ENCODE measurements around the gene LMAN1.

DNA sequence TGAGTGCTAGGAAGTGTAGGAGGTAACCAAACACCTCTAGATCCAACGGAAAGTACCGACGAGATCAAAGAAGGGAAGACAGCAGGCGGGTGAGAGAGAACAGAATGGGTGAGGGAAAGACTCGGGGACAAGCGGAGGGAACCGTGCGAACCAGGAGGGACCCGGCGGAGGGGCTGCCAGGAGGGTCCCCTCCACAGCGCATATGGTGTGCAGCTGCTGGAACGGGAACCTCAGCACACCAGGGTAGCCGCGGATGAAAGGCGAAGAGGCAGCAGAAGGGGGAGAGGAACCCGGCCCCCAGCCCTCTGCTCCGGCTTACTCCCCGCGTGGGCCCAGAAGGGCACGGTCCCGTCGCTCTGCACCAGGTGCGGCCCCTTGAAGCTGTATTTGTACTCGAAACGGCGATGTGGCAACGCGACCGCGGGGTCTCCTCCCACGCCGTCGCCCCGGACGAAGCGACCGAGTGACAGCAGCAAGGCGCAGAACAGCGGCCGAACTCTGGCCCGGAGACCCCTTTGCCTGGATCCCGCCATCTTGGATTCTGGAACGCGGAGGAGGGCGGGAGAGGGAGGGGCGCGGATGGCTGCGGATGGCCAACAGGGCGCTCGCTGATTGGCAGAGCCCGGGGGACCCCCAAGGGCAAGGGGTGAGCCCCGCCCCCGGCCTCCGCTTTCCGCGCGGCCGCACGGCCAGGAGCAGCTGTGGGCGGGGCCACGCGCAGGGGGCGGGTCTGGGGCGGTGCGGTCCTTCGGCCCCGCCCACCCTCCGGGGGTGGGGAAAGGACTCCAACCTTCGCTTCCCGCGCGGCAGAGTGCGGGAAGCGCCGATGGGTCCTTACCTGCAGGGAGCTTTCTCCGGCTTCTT lies at the start of gene LMAN1:
- peak; percentile 89 for TF ChIP-seq POLR2AphosphoS5 (IDR thresholded peaks at IDR 0.05; ENCODE audit: low read depth, low read length)
- TF ChIP-seq, protein P1, sequence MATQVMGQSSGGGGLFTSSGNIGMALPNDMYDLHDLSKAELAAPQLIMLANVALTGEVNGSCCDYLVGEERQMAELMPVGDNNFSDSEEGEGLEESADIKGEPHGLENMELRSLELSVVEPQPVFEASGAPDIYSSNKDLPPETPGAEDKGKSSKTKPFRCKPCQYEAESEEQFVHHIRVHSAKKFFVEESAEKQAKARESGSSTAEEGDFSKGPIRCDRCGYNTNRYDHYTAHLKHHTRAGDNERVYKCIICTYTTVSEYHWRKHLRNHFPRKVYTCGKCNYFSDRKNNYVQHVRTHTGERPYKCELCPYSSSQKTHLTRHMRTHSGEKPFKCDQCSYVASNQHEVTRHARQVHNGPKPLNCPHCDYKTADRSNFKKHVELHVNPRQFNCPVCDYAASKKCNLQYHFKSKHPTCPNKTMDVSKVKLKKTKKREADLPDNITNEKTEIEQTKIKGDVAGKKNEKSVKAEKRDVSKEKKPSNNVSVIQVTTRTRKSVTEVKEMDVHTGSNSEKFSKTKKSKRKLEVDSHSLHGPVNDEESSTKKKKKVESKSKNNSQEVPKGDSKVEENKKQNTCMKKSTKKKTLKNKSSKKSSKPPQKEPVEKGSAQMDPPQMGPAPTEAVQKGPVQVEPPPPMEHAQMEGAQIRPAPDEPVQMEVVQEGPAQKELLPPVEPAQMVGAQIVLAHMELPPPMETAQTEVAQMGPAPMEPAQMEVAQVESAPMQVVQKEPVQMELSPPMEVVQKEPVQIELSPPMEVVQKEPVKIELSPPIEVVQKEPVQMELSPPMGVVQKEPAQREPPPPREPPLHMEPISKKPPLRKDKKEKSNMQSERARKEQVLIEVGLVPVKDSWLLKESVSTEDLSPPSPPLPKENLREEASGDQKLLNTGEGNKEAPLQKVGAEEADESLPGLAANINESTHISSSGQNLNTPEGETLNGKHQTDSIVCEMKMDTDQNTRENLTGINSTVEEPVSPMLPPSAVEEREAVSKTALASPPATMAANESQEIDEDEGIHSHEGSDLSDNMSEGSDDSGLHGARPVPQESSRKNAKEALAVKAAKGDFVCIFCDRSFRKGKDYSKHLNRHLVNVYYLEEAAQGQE (IDR thresholded peaks at IDR 0.05; ENCODE audit: insufficient read depth in 1 of 2, low read depth in 2 of 2, low read length in 2 of 2), result peak in 1 of 2 experiments; percentile 55; a peak in 1 of 4 replicates
- peak; percentile 93 for TF ChIP-seq TAF1 (IDR thresholded peaks at IDR 0.05; ENCODE audit: borderline replicate concordance, insufficient read depth, low read length)
- peak; percentile 22 for TF ChIP-seq FOXP2 (optimal IDR thresholded peaks at IDR 0.05; ENCODE audit: borderline replicate concordance, extremely low read depth, extremely low read length, insufficient read depth)
- peak; percentile 36; the same call in 1 of the 2 replicates for TF ChIP-seq SIN3A (IDR thresholded peaks at IDR 0.05; ENCODE audit: borderline replicate concordance, insufficient read depth, low read length)

Data from PFSK-1 (cell line).